ENCODE measurements around the gene RAP1GAP.

RAP1GAP gene

GRCh38 chr1:21651214-21652042 is 17.7 kb downstream of the RAP1GAP start:
- TF ChIP-seq CTCF (IDR thresholded peaks at IDR 0.05; ENCODE audit: low read depth, low read length), result no peak
- peak overlapping the region; percentile 27 for H3K4me3 ChIP-seq (ENCODE audit: low read depth, low read length)
- no peak for DNase-seq (ENCODE audit: low read depth, low spot score)
- in situ Hi-C loops (cut with HindIII; ENCODE audit: low sequenced_read_pairs), result no loop called here

GRCh38 chr1:21650400-21650799 is 18.8 kb downstream of the RAP1GAP start:
- TF ChIP-seq CTCF (IDR thresholded peaks at IDR 0.05; ENCODE audit: low read depth, low read length), result no peak
- no peak overlapping the region for H3K4me3 ChIP-seq (ENCODE audit: low read depth, low read length)
- in situ Hi-C loops (cut with HindIII; ENCODE audit: low sequenced_read_pairs), result no loop called here
- DNase-seq (ENCODE audit: low read depth, low spot score), result no peak

- no peak for DNase-seq (ENCODE audit: low read depth, low spot score)
- in situ Hi-C loops (cut with HindIII; ENCODE audit: low sequenced_read_pairs), result no loop called here
- no peak for TF ChIP-seq CTCF (IDR thresholded peaks at IDR 0.05; ENCODE audit: low read depth, low read length)
- no peak overlapping the region for H3K4me3 ChIP-seq (ENCODE audit: low read depth, low read length)
Observed at GRCh38 chr1:21649315-21649714, 19.8 kb downstream of the RAP1GAP start.

GRCh38 chr1:21648791-21649190 is 20.4 kb downstream of the RAP1GAP start:
- DNase-seq (ENCODE audit: low read depth, low spot score), result no peak
- in situ Hi-C loops (cut with HindIII; ENCODE audit: low sequenced_read_pairs), result no loop called here
- no peak overlapping the region for H3K4me3 ChIP-seq (ENCODE audit: low read depth, low read length)
- TF ChIP-seq CTCF (IDR thresholded peaks at IDR 0.05; ENCODE audit: low read depth, low read length), result no peak

GRCh38 chr1:21648352-21648730 is 20.8 kb downstream of the RAP1GAP start:
- H3K4me3 ChIP-seq (ENCODE audit: low read depth, low read length), result no peak overlapping the region
- in situ Hi-C loops (cut with HindIII; ENCODE audit: low sequenced_read_pairs), result no loop called here
- TF ChIP-seq CTCF (IDR thresholded peaks at IDR 0.05; ENCODE audit: low read depth, low read length), result no peak
- DNase-seq (ENCODE audit: low read depth, low spot score), result no peak

- peak; percentile 41 for DNase-seq (ENCODE audit: low read depth, low spot score)
- H3K4me3 ChIP-seq (ENCODE audit: low read depth, low read length), result no peak overlapping the region
- in situ Hi-C loops (cut with HindIII; ENCODE audit: low sequenced_read_pairs), result no loop called here
- no peak for TF ChIP-seq CTCF (IDR thresholded peaks at IDR 0.05; ENCODE audit: low read depth, low read length)
Observed at GRCh38 chr1:21647431-21648351, 21.5 kb downstream of the RAP1GAP start.
